RWPE2 (cell line): Measurements from ENCODE around the gene FOCAD.

Source experiments
- ATAC-seq: fragments of 200-7000 bp; cut with Tn5 transposase; 3 replicates; pipeline ENCODE4 v1.9.1; 2021; ENCODE audit warnings: low read depth
- DNase-seq: peaks from one replicate; pipeline ENCODE4 v3.0.0-alpha.2; 2020; ENCODE audit warnings: low spot score
- H3K27ac ChIP-seq: fragments of 450-650 bp; 2 replicates; pipeline ENCODE4 v1.5.1; 2017; ENCODE audit warnings: mild to moderate bottlenecking; ENCODE audit not compliant: poor library complexity, severe bottlenecking
- H3K27me3 ChIP-seq: fragments of 250-450 bp; sonication (Bioruptor Pico); 2 replicates; pipeline ENCODE4 v1.5.1; 2021; ENCODE audit warnings: mild to moderate bottlenecking, moderate library complexity; ENCODE audit not compliant: insufficient read depth, poor library complexity, severe bottlenecking
- H3K36me3 ChIP-seq: fragments of 250-450 bp; sonication (Bioruptor Pico); 2 replicates; pipeline ENCODE4 v1.5.1; 2020; ENCODE audit warnings: low read depth, mild to moderate bottlenecking, moderate library complexity
- H3K4me1 ChIP-seq: fragments of 250-450 bp; sonication (Bioruptor Pico); 2 replicates; pipeline ENCODE4 v1.5.1; 2021; ENCODE audit warnings: mild to moderate bottlenecking, moderate library complexity; ENCODE audit not compliant: insufficient read depth, poor library complexity, severe bottlenecking
- H3K4me3 ChIP-seq: fragments of 250-450 bp; sonication (Bioruptor Pico); 2 replicates; pipeline ENCODE4 v1.5.1; 2021; ENCODE audit warnings: mild to moderate bottlenecking, moderate library complexity; ENCODE audit not compliant: severe bottlenecking
- H3K9me3 ChIP-seq: fragments of 250-450 bp; sonication (Bioruptor Pico); 2 replicates; pipeline ENCODE4 v1.5.1; 2021; ENCODE audit warnings: mild to moderate bottlenecking, moderate library complexity; ENCODE audit not compliant: severe bottlenecking
- CTCF ChIP-seq: fragments of 450-650 bp; IDR thresholded peaks from one replicate; pipeline ENCODE4 v1.5.1; 2017; ENCODE audit warnings: mild to moderate bottlenecking, moderate library complexity; ENCODE audit not compliant: poor library complexity, severe bottlenecking

FOCAD gene

GRCh38 chr9:21016701-21017491 lies 332.8 kb downstream of the FOCAD start:
- no peak overlapping the region for H3K27ac ChIP-seq

DNA sequence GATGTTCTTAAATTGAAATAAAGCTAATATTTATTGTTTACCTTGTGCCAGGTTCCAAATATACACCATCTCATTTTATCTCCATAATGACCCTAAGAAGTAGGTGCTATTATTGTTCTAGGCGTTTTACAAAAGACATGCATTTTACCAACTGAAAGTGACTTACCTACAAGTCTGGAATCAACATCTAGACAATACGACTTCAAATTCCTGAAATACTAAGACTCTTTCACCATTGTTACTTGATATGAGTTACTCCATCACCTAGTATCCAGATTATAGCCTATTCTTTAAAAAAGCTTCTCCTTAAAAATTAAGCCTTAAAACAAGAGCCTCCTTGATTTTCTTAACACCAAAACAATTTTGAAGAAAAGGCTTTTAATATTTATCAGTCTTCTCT lies 334.1 kb downstream of the FOCAD start:
- DNase-seq (no peak), ATAC-seq (no peak)
- H3K4me1 ChIP-seq: peaks cover 10% of the 10 kb centered on the region
- no peak overlapping the region for H3K4me3 ChIP-seq
- H3K27me3 ChIP-seq: no peaks in the 10 kb centered on the region
- TF ChIP-seq CTCF: no peak
- H3K27ac ChIP-seq: no peak overlapping the region
- H3K36me3 ChIP-seq: no peaks in the 10 kb centered on the region
- H3K9me3 ChIP-seq: no peaks in the 10 kb centered on the region

More at GRCh38 chr9:21016701-21017491, 332.8 kb downstream of the FOCAD start:
- no peaks in the 10 kb centered on the region for H3K9me3 ChIP-seq
- DNase-seq (no peak), ATAC-seq (peak; percentile 100)
- no peak overlapping the region for H3K4me3 ChIP-seq
- TF ChIP-seq CTCF: no peak
- no peaks in the 10 kb centered on the region for H3K36me3 ChIP-seq
- H3K4me1 ChIP-seq: peaks cover 10% of the 10 kb centered on the region
- no peaks in the 10 kb centered on the region for H3K27me3 ChIP-seq

GRCh38 chr9:21023861-21024260 lies 339.8 kb downstream of the FOCAD start:
- TF ChIP-seq CTCF: no peak
- H3K9me3 ChIP-seq: no peaks in the 10 kb centered on the region
- no peak overlapping the region for H3K27ac ChIP-seq
- ATAC-seq (no peak), DNase-seq (no peak)
- H3K4me1 ChIP-seq: peaks cover 3% of the 10 kb centered on the region
- no peaks in the 10 kb centered on the region for H3K27me3 ChIP-seq
- no peak overlapping the region for H3K4me3 ChIP-seq
- peaks cover 5% of the 10 kb centered on the region for H3K36me3 ChIP-seq

DNA sequence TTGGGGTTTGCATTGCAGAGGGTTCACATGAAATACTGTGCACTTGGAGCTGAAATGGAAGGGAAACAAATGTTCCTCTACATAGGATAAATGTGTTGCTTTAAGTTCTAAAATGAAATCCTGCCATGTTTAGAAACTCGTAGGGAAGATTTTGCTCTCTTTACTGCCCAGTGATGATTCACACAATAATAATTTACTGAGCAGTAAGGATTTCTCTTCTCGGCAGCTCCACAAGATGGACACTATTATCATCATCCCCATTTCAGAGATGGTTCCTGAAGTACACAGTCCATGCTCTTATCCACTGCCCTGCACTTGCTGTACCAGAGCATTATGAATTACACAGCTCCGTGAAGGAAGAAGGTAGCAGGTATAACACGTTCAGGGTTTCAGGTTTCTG lies 343.2 kb downstream of the FOCAD start:
- DNase-seq (no peak), ATAC-seq (no peak)
- Histone ChIP-seq H3K4me1 (peaks cover 3% of the 10 kb centered on the region), H3K27ac (no peak overlapping the region), H3K36me3 (peaks cover 5% of the 10 kb centered on the region), H3K9me3 (no peaks in the 10 kb centered on the region), H3K27me3 (no peaks in the 10 kb centered on the region), H3K4me3 (no peak overlapping the region)
- TF ChIP-seq CTCF: no peak

GRCh38 chr9:21028466-21028865 lies 344.4 kb downstream of the FOCAD start:
- DNase-seq (no peak), ATAC-seq (no peak)
- Histone ChIP-seq H3K9me3 (no peaks in the 10 kb centered on the region), H3K4me1 (peaks cover 3% of the 10 kb centered on the region), H3K36me3 (peaks cover 5% of the 10 kb centered on the region), H3K4me3 (no peak overlapping the region), H3K27me3 (no peaks in the 10 kb centered on the region), H3K27ac (no peak overlapping the region)
- no peak for TF ChIP-seq CTCF
